ENCODE results near the gene ADAMTS8.

ADAMTS8 gene

GRCh38 chr11:130462101-130462885 lies 33.9 kb upstream of the ADAMTS8 start:
- no peak for DNase-seq

- DNase-seq, result no peak
Observed at GRCh38 chr11:130459521-130459920, 31.1 kb upstream of the ADAMTS8 start.

- no peak for DNase-seq
Observed at GRCh38 chr11:130458410-130458729, 30.0 kb upstream of the ADAMTS8 start.

GRCh38 chr11:130457623-130458409 lies 29.4 kb upstream of the ADAMTS8 start:
- DNase-seq, result no peak

GRCh38 chr11:130456286-130456685 lies 27.9 kb upstream of the ADAMTS8 start:
- DNase-seq, result no peak

GRCh38 chr11:130455483-130456127 lies 27.2 kb upstream of the ADAMTS8 start:
- DNase-seq, result no peak

GRCh38 chr11:130454491-130455252 lies 26.3 kb upstream of the ADAMTS8 start:
- DNase-seq, result no peak

GRCh38 chr11:130452940-130453339 lies 24.5 kb upstream of the ADAMTS8 start:
- no peak for DNase-seq

- DNase-seq, result no peak
Observed at GRCh38 chr11:130452176-130452575, 23.8 kb upstream of the ADAMTS8 start.

- DNase-seq, result no peak
Observed at GRCh38 chr11:130451231-130452019, 23.0 kb upstream of the ADAMTS8 start.

- no peak for DNase-seq
Observed at GRCh38 chr11:130449996-130450769, 21.8 kb upstream of the ADAMTS8 start.

- no peak for DNase-seq
Observed at GRCh38 chr11:130449310-130449990, 21.0 kb upstream of the ADAMTS8 start.

- peak; percentile 75 for DNase-seq
Observed at GRCh38 chr11:130448416-130449309, 20.3 kb upstream of the ADAMTS8 start, which contains the start of gene ADAMTS15. TSS of gene ADAMTS15 (plus strand) at chr11:130448645. CDS start at chr11:130448974, 329 bp downstream.

- DNase-seq, result no peak
Observed at GRCh38 chr11:130448039-130448415, 19.6 kb upstream of the ADAMTS8 start.

- no peak for DNase-seq
Observed at GRCh38 chr11:130445788-130446187, 17.4 kb upstream of the ADAMTS8 start.

GRCh38 chr11:130442737-130443136 lies 14.3 kb upstream of the ADAMTS8 start:
- DNase-seq, result no peak

- no peak for DNase-seq
Observed at GRCh38 chr11:130441719-130442118, 13.3 kb upstream of the ADAMTS8 start.

- DNase-seq, result no peak
Observed at GRCh38 chr11:130439876-130440275, 11.5 kb upstream of the ADAMTS8 start.

- DNase-seq, result no peak
Observed at GRCh38 chr11:130439160-130439519, 10.7 kb upstream of the ADAMTS8 start.

Measured in NCI-H774 (cell line).